22Rv1 (cell line): Measurements from ENCODE around the gene DNAJB8.

Experiments
- CTCF ChIP-seq: fragments of 450-650 bp; IDR thresholded peaks from 2 replicates; pipeline ENCODE4 v1.5.1; 2017; ENCODE audit warnings: mild to moderate bottlenecking
- ZFX ChIP-seq: fragments of 450-650 bp; IDR thresholded peaks from 2 replicates; pipeline ENCODE4 v1.6.1; 2017; ENCODE audit warnings: antibody characterized with exemption, borderline replicate concordance

- TF ChIP-seq CTCF (no peak), ZFX (no peak)
Measured at GRCh38 chr3:128415200-128415772, 51.4 kb downstream of the DNAJB8 start.
